Hepatocyte (in vitro differentiated cells): ENCODE results near the gene DLX1. TPM values are rescaled to one million over a fixed set of nuclear protein-coding genes. Genes with fewer than 3 reads are reported as not detected.

Experiments
- DNase-seq: peaks from one replicate; pipeline ENCODE4 v3.0.0-alpha.2; 2016; ENCODE audit warnings: low spot score
- H2AFZ ChIP-seq: fragments of 200-600 bp; sonication (generic); 2 replicates; pipeline ENCODE4 v1.6.0; 2016; ENCODE audit warnings: antibody characterized with exemption, mild to moderate bottlenecking
- H3K27ac ChIP-seq: fragments of 200-600 bp; sonication (generic); 2 replicates; pipeline ENCODE4 v1.5.1; 2016; ENCODE audit warnings: mild to moderate bottlenecking
- H3K27me3 ChIP-seq: fragments of 200-600 bp; sonication (generic); 2 replicates; pipeline ENCODE4 v1.6.1; 2016
- H3K36me3 ChIP-seq: fragments of 200-600 bp; sonication (generic); replicated peaks from 2 replicates; pipeline ENCODE4 v1.5.1; 2016; ENCODE audit warnings: low read depth; ENCODE audit not compliant: insufficient read depth
- H3K4me1 ChIP-seq: fragments of 200-600 bp; sonication (generic); 2 replicates; pipeline ENCODE4 v1.5.1; 2016; ENCODE audit warnings: mild to moderate bottlenecking, moderate library complexity; ENCODE audit not compliant: insufficient read depth
- H3K4me2 ChIP-seq: fragments of 200-600 bp; sonication (generic); 2 replicates; pipeline ENCODE4 v1.6.0; 2016
- H3K4me3 ChIP-seq: fragments of 200-600 bp; sonication (generic); 2 replicates; pipeline ENCODE4 v1.5.1; 2016; ENCODE audit warnings: mild to moderate bottlenecking
- H3K79me2 ChIP-seq: fragments of 200-600 bp; sonication (generic); 2 replicates; pipeline ENCODE4 v1.6.0; 2017; ENCODE audit warnings: mild to moderate bottlenecking
- H3K9me2 ChIP-seq: fragments of 200-600 bp; sonication (generic); replicated peaks from 2 replicates; pipeline ENCODE4 v1.6.0; 2017; ENCODE audit warnings: mild to moderate bottlenecking; ENCODE audit not compliant: insufficient read depth
- H3K9me3 ChIP-seq: fragments of 200-600 bp; sonication (generic); 2 replicates; pipeline ENCODE4 v1.5.1; 2016; ENCODE audit warnings: low read depth, mild to moderate bottlenecking
- H4K20me1 ChIP-seq: fragments of 200-600 bp; sonication (generic); 2 replicates; pipeline ENCODE4 v1.6.0; 2016; ENCODE audit warnings: mild to moderate bottlenecking; ENCODE audit not compliant: insufficient read depth, poor library complexity, severe bottlenecking
- EZH2 ChIP-seq: fragments of 200-600 bp; sonication (generic); IDR thresholded peaks from 2 replicates; pipeline ENCODE4 v1.6.1; 2016; ENCODE audit warnings: antibody characterized with exemption, mild to moderate bottlenecking, borderline replicate concordance
- EZH2phosphoT487 ChIP-seq: fragments of 200-600 bp; sonication (generic); IDR thresholded peaks from one replicate; pipeline ENCODE4 v1.6.1; 2018; ENCODE audit warnings: antibody characterized with exemption, mild to moderate bottlenecking, low read depth, moderate library complexity; ENCODE audit not compliant: unreplicated experiment, severe bottlenecking
- WGBS: methylation state at CpG from one replicate; pipeline ENCODE4 v1.1.6; 2016; ENCODE audit warnings: low lambda C conversion rate; ENCODE audit errors: missing lambda C conversion rate; 5-methylcytosine and 5-hydroxymethylcytosine counted together
- polyA plus RNA-seq: library from polyadenylated mRNA; unstranded; fragments of >200 nt; fragmentation: Nextera tagmentation; extraction: Ambion mirVana; gene quantifications from 2 replicates; pipeline ENCODE4 v1.2.1, GENCODE V29; 2016
- total RNA-seq: library from RNA; depleted of rRNA; stranded (reverse); fragments of >200 nt; gene quantifications from 2 replicates; pipeline ENCODE4 v1.2.3, GENCODE V29; 2014
- TF ChIP-seq, protein P1 (sequence below): fragments of 200-600 bp; sonication (generic); IDR thresholded peaks from 2 replicates; pipeline ENCODE4 v1.5.1; 2016; ENCODE audit warnings: antibody characterized with exemption, mild to moderate bottlenecking; ENCODE audit not compliant: poor library complexity

Gene DLX1
- total and polyA plus RNA-seq, 2 experiments from 2014 or later: not detected

DNA sequence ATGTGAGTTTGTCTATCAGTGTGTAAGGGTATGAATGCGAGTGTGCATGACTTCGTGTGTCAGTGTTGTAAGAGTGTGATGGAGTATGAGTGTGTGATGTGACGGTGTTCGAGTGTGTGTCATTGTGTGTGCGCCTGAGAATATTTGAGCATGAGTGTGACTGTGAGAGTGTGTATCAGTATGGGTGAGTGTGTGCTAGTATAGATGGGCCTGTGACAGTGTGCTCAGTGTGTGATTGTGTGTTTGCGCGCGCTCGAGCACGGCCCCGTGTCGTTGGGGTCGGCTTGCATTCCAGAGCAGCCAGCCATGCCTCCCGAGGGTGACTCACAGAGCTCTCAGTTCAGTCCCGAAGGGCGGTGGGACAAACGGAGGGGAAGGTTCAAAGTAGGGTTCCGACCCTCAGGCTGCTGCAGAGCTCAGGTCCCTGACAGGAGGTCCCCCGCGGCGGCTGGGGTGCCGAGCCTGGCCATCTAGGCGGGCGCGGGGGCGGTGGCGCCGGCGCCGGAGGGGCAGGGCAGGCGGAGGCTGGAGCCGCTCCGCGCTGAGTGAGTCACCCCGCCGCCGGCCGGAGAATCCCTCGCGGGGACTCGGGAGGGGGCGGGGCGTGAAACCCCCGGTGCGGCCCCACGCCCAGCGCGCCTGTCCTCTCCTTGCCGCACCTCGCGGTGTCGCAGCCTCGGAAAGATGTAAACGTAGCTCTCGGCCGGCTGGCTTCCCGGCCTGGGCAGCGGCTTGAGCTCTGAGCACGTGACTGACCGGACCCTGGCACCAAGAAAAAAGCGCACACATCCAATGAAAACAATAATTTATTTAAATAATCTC lies 13.6 kb downstream of the DLX1 start:
- Histone ChIP-seq H3K27me3 (peaks cover 96% of the 10 kb centered on the region), H3K79me2 (no peaks in the 10 kb centered on the region), H3K9me3 (no peaks in the 10 kb centered on the region), H3K4me3 (peak overlapping the region; percentile 17), H3K4me1 (peaks cover 66% of the 10 kb centered on the region), H3K27ac (no peak overlapping the region), H3K36me3 (no peaks in the 10 kb centered on the region), H4K20me1 (no peaks in the 10 kb centered on the region), H2AFZ (peak overlapping the region; percentile 31), H3K4me2 (peak overlapping the region; percentile 96), H3K9me2 (no peaks in the 10 kb centered on the region)
- WGBS: 6% methylated on average over 51 of the region's 61 CpGs
- TF ChIP-seq EZH2 (no peak), EZH2phosphoT487 (no peak)
- TF ChIP-seq, protein P1, sequence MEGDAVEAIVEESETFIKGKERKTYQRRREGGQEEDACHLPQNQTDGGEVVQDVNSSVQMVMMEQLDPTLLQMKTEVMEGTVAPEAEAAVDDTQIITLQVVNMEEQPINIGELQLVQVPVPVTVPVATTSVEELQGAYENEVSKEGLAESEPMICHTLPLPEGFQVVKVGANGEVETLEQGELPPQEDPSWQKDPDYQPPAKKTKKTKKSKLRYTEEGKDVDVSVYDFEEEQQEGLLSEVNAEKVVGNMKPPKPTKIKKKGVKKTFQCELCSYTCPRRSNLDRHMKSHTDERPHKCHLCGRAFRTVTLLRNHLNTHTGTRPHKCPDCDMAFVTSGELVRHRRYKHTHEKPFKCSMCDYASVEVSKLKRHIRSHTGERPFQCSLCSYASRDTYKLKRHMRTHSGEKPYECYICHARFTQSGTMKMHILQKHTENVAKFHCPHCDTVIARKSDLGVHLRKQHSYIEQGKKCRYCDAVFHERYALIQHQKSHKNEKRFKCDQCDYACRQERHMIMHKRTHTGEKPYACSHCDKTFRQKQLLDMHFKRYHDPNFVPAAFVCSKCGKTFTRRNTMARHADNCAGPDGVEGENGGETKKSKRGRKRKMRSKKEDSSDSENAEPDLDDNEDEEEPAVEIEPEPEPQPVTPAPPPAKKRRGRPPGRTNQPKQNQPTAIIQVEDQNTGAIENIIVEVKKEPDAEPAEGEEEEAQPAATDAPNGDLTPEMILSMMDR: no peak
- DNase-seq: peak; percentile 91

DNA sequence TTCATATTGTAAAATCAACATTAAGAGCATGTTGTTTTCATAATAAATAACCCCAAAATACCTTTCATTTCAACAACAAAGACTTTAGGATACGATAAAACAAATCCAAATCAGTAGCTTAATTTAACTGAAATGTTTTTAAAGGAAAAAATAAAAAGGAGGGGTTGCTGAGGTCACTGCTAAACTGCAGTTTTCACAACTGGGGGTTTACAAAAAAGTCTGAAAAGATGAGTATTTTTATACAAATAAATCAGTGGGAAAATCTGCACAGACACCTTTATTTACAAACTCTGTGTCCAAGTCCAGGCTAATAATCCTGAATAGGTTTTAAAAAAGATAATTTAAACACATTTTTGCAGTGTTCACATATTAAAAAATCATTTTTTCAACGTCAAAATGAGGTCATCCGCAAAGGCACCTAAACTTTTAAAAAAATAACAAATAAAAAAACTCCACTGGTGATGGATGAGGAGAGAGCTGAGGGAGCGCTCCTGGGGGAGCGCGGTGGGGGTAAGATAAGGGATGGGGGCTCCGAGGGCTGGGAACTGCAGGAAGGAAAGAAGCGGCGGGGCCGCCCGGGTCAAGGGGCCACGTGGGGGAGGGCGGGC lies 14.3 kb downstream of the DLX1 start:
- Histone ChIP-seq H3K4me2 (peak overlapping the region; percentile 96), H3K9me2 (no peaks in the 10 kb centered on the region), H3K27me3 (peaks cover 96% of the 10 kb centered on the region), H3K4me3 (peak overlapping the region; percentile 17), H3K9me3 (no peaks in the 10 kb centered on the region), H2AFZ (peak overlapping the region; percentile 63), H3K79me2 (no peaks in the 10 kb centered on the region), H3K27ac (no peak overlapping the region), H3K4me1 (peaks cover 61% of the 10 kb centered on the region), H3K36me3 (no peaks in the 10 kb centered on the region), H4K20me1 (no peaks in the 10 kb centered on the region)
- 7% methylated on average over 6 of the region's 13 CpGs for WGBS
- no peak for DNase-seq
- TF ChIP-seq EZH2 (no peak), EZH2phosphoT487 (peak; percentile 92)
- TF ChIP-seq, protein P1: no peak

DNA sequence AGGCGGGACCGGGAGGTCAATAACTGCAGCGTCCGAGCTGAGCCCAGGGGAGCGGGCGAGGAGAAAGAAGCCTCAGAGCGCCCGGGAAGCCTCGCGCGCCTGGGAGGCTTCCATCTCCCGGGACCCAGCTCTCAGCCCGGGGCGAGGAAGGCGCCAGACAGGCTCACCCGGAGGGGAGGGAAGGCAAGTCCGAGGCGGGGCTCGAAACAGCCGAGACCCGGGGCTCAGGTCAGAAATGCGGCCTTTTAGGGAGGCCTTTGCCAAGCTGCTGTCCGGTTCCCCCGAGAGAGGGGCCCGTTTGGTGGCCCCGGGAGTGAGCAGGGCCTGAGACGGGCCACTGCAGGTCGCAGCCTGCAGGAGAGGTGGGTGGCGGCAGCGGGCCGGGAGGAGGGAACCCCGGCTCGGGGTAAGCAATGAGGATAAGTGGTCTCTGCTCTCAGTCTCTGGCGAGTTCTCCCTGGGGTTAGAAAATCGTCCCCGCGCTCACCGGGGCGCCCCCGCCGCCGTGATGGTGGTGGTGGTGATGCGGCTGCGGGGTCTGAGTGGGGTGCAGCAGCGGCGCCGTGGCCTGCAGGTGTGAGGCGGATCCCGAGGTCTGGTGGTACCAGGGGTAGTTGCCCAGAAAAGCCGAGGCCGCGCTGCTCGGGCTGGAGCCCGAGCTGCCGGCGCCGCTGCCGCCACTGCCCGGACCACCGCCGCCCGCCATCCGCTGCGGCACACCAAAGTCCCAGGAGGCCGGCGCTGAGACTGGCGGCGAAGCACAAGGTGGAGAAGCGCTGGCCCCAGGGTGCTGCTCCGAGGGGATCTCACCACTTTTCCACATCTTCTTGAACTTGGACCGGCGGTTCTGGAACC lies 15.0 kb downstream of the DLX1 start:
- WGBS: 6% methylated on average over 57 of the region's 72 CpGs
- Histone ChIP-seq H3K4me2 (peak overlapping the region; percentile 96), H3K79me2 (no peaks in the 10 kb centered on the region), H3K9me3 (no peaks in the 10 kb centered on the region), H4K20me1 (no peaks in the 10 kb centered on the region), H2AFZ (peak overlapping the region; percentile 63), H3K9me2 (no peaks in the 10 kb centered on the region), H3K4me1 (peaks cover 53% of the 10 kb centered on the region), H3K36me3 (no peaks in the 10 kb centered on the region), H3K27me3 (peaks cover 96% of the 10 kb centered on the region), H3K4me3 (no peak overlapping the region), H3K27ac (no peak overlapping the region)
- TF ChIP-seq EZH2phosphoT487 (peak; percentile 97), EZH2 (peak; percentile 91)
- TF ChIP-seq, protein P1: no peak
- no peak for DNase-seq
